NCI-H2029 (cell line): Measurements from ENCODE around the gene DOP1B.
"Not testable (repeated sequence)": the region's sequence is repeated elsewhere in the genome, so short reads cannot be mapped to it uniquely, and the experiment has no call there.

ENCODE experiments used
- DNase-seq: peaks from one replicate; lab custom pipeline; 2025; lab: John Stamatoyannopoulos, UW

DOP1B gene

DNA sequence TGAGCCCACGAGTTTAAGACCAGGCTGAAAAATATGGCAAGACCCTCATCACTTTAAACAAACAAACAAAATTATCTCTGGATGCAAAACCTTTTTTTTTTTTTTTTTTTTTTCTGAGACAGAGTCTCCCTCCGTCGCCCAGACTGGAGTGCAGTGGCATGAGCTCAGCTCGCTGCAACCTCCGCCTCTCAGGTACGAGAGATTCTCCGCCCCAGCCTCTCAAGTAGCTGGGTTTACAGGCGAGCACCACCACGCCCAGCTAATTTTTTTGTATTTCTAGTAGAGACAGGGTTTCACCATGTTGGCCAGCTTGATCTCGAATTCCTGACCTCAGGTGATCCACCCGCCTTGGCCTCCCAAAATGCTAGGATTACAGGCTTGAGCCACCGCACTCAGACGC is 16.8 kb upstream of the DOP1B start:
- DNase-seq, result not testable (repeated sequence)

- DNase-seq, result peak; percentile 100
Measured at GRCh38 chr21:36141513-36141925, 15.1 kb upstream of the DOP1B start.

DNA sequence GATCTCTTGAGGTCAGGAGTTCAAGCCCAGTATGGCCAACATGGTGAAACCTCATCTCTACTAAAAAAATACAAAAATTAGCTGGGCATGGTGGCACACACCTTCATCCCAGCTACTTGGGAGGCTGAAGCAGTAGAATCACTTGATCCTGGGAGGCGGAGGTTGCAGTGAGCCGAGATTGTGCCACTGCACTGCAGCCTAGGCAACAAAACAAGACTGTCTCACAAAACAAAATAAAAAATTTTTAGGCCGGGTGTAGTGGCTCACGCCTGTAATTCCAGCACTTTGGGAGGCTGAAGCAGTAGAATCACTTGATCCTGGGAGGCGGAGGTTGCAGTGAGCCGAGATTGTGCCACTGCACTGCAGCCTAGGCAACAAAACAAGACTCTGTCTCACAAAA is 12.4 kb upstream of the DOP1B start:
- not testable (repeated sequence) for DNase-seq

DNA sequence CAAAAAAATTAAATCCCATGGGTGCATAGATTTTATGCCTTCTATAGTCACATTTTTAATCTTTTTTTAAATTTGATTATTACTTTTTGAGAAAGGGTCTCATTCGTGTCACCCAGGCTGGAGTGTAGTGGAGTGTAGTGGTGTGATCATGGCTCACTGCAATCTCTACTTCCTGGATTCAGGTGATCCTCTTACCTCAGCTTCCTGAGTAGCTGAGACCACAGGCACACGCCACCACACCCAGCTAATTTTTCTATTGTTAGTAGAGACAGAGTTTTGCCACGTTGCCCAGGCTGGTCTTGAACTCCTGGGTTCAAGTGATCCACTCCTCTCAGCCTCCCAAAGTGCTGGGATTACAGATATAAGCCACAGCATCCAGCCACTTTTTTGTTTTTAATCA is 11.4 kb upstream of the DOP1B start:
- DNase-seq, result no peak

DNA sequence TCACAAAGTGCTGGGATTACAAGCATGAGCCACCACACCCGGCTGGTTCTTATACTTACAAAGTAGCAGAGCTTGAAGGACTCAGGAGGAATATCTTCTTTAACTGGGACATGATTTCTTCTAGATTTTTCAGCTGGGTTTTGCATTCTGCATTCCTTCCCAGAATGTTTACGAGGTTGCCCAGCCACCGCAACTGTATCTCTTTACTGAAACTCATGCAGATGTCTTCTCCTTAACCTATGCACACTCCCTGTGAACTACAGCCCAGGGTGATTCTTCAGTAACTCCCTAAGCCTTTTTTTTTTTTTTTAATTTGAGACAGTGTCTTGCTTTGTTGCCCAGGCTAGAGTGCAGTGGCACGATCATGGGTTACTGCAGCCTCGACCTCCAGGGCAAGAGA is 8.7 kb upstream of the DOP1B start:
- no peak for DNase-seq

DNA sequence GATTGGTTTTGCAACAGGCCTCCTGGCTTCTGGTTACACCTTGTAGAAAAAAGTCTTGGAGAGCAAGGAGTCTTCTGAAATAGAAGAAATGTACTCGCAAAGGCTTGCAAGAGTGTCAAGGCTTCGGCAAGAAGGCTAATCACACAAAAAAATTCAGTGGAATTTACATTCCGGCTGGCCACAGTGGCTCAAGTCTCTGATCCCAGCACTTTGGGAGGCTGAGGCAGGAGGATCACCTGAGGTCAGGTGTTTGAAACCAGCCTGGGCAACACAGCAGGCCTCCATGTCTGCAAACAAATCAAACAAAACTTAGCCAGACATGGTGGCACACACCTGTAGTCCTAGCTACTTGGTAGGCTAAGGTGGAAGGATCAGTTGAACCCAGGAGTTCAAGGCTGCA is 7.7 kb upstream of the DOP1B start:
- no peak for DNase-seq

DNA sequence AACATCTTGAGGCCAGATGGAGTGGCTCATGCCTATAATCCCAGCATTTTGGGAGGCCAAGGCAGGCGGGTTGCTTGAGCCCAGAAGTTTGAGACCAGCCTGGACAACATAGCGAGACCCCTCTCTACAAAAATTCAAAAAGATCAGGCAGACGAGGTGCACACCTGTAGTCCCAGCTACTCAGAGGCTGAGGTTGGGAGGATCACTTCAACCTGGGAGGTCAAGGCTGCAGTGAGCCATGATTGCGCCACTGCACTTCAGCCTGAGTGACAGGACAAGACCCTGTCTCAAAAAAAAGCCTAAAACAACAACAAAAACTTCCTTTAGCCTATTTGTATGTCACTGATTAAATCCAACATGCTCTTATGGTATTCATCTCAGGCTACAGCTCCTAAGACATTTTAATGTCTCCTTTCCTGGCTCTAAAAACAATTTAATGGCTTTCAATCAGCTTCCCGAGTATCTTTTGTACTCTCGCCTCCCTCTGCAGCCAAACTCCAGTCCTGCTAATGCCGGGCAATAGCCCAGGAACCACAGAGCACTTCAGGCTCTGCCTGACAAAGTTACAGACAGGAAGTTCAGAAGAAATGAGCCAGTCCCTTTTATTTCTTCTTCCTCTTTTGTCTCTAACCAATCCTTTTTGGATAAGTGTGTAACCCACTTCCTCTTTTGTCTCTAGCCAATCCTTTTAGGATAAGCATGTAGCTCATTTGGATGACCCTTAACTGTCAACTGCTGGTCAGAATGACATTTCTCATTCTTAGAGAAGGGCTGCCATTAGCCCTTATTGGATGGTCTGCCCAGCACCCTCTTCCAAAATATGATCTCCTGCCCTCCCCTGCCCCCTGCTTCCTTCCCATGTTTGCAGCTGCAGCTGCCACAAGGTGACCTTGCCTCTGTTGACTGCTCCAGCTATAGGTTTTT is 6.6 kb upstream of the DOP1B start:
- peak; percentile 68 for DNase-seq

DNA sequence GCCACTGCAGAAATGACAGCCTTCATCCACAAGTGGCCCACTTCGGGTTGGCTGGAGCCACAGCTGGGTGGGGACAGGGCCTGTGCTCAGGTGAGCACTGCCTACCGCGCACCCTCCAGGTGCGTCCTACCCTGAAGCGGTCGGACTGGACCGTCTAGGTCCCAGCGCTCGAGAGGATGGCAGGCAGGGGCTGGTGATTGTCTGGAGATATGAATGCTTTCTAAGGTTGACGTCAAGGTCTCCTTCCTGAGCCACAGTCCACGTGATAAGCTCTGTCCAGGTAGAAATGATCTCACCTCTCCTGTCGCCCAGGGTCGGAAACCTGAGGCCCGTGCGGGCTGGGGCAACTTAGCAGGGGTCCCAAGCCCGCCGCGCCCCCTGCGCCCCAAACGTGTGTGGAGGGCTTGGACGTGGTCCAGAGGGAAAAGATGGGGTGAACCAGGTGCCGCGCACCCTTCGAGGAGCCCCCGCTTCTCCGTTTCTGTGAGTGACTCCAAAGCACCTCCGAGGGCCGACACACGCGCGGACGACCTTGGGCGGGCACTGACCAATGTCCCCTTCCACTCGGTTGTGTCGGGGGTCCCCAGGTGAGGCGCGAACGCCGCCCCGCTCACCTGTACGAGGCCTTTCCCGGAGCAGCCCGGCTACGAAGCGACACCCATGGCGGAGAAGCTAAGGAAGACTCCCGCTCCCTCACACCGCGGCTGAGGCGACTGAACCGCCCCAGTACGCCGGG is 853 bp upstream of the DOP1B start:
- peak; percentile 90 for DNase-seq

GRCh38 chr21:36156339-36156814 is 247 bp upstream of the DOP1B start:
- peak; percentile 98 for DNase-seq

DNA sequence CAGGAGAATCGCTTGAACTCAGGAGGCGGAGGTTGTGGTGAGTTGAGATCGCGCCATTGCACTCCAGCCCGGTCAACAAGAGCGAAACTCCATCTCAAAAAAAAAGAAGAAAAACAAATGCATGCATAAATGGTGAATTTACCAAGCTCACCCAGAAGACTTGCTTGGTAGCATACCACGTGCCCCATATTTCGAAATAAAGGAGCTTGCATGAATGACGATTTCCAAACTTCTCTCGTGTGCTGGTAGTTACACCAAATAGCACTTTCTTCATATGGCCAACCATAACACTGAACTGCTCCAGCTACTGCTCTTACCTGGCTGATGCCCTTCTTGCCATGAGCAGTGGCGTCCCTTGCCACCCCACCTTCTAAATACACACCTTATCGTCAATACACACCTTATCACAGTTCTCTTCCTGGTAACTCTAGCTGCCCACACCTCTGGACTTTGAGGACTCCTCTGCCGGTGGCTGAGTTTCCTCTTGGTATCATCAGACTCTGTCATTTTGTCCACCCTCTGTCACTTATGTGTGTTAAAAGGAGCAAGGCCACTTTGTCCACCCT is 2.8 kb downstream of the DOP1B start:
- DNase-seq, result no peak

- DNase-seq, result no peak
Measured at GRCh38 chr21:36160850-36161178, 4.2 kb downstream of the DOP1B start.

- no peak for DNase-seq
Measured at GRCh38 chr21:36162631-36163030, 6.0 kb downstream of the DOP1B start.

- peak; percentile 73 for DNase-seq
Measured at GRCh38 chr21:36163750-36164741, 7.4 kb downstream of the DOP1B start.

DNA sequence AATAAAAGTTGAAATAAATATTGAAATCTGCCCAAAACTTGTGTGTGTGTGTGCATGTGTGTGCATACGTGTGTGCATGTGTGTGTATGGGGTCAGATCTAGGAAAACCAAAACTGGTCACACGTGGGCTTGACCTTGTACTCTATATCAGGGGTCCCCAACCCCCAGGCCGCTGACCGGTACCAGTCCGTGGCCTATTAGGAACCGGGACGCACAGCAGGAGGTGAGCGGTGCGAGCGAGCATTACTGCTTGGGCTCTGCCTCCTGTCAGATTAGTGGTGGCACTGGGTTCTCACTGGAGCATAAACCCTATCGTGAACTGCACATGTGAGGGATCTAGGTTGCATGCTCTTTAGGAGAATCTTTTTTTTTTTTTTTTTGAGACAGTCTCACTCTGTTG is 8.7 kb downstream of the DOP1B start:
- DNase-seq, result no peak

GRCh38 chr21:36166705-36167104 is 10.1 kb downstream of the DOP1B start:
- no peak for DNase-seq

- no peak for DNase-seq
Measured at GRCh38 chr21:36167541-36167940, 10.9 kb downstream of the DOP1B start.

- no peak for DNase-seq
Measured at GRCh38 chr21:36169470-36170128, 13.0 kb downstream of the DOP1B start.

DNA sequence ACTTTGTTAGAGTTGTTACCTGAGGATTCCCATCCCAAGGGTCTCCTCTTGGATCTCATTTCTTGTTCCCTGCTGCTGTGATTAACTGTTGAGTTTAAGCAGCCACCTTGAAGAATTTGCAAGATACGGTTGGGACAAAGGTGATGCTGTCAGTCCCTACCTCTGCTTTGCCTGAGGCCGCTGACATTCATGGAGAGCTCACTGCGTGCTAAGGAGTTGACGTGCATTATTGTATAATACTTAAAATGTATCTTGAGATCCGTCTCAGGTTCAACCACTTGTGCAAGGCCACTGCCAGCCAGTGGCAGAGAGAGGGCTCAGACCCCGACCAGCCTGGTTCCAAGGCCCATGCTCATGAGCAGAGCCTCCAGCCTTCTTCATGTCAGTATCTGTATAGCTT is 14.2 kb downstream of the DOP1B start:
- no peak for DNase-seq

DNA sequence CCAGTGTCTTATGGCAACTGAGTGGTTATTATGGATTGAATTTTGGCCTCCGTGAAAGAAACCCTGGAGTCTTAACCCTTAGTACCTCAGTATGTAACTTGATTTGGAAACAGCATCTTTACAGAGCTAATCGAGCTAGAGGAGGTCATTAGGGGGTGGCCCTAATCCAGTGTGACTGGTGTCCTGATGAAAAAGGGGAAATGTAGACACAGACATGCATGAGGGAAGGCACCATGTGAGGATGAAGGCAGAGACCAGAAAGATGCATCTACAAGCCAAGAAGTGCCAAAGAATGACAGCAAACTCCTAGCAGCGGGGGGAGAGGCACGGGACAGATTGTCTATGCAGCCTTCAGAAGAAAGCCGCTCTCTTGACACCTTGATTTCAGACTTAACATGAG is 14.7 kb downstream of the DOP1B start:
- DNase-seq, result no peak

- no peak for DNase-seq
Measured at GRCh38 chr21:36171741-36172331, 15.2 kb downstream of the DOP1B start.

GRCh38 chr21:36174780-36175179 is 18.2 kb downstream of the DOP1B start:
- no peak for DNase-seq
